ENCODE measurements around the gene CNTFR. TPM values are rescaled to one million over a fixed set of nuclear protein-coding genes. Genes with fewer than 3 reads are reported as not detected.

Gene CNTFR
- total RNA-seq, 1 donor from 2014 or later = 3.1 TPM

DNA sequence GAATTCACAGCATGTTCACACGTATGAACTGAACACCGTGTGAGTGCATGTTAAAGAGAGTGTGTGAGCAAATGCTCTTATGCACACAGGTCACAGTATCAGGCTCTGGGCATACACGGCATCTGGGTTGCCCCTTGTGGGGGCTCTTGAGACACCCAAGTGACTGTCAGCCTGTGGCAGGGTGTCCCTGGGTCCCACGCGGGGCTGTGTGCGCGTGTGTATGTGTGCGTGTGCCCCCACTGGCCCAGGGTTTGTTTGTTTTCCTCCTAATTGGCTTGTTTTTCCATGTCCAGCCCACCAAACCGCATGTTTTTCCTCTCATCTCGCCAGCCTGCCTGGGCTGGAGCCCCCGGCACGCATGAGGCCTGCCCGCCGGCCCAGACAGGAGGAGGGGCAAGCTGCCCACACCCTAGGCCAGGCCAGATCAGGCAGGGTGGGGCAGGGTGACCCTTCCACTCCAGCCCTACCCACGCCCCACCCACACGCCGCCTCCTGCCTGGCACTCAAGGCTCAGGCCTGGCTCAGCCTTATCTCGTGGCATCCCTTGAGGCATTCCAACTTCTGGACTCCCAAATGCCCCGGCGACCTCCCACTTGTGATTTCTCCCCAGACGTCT lies 28.8 kb downstream of the CNTFR start:
- H3K27me3 Mint-ChIP-seq (ENCODE audit: unreplicated experiment) = peaks cover 22% of the 10 kb centered on the region
- no peak overlapping the region for H3K27ac Mint-ChIP-seq (ENCODE audit: unreplicated experiment)
- no peaks in the 10 kb centered on the region for H3K36me3 Mint-ChIP-seq (ENCODE audit: low read depth, unreplicated experiment)
- H3K4me3 Mint-ChIP-seq (ENCODE audit: unreplicated experiment) = no peak overlapping the region
- no peaks in the 10 kb centered on the region for H3K9me3 Mint-ChIP-seq (ENCODE audit: unreplicated experiment)
- DNase-seq (ENCODE audit: low spot score) = no peak
- TF ChIP-seq, protein P1, sequence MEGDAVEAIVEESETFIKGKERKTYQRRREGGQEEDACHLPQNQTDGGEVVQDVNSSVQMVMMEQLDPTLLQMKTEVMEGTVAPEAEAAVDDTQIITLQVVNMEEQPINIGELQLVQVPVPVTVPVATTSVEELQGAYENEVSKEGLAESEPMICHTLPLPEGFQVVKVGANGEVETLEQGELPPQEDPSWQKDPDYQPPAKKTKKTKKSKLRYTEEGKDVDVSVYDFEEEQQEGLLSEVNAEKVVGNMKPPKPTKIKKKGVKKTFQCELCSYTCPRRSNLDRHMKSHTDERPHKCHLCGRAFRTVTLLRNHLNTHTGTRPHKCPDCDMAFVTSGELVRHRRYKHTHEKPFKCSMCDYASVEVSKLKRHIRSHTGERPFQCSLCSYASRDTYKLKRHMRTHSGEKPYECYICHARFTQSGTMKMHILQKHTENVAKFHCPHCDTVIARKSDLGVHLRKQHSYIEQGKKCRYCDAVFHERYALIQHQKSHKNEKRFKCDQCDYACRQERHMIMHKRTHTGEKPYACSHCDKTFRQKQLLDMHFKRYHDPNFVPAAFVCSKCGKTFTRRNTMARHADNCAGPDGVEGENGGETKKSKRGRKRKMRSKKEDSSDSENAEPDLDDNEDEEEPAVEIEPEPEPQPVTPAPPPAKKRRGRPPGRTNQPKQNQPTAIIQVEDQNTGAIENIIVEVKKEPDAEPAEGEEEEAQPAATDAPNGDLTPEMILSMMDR (IDR thresholded peaks at IDR 0.05; ENCODE audit: unreplicated experiment) = no peak
- H3K4me1 Mint-ChIP-seq (ENCODE audit: unreplicated experiment) = peaks cover 40% of the 10 kb centered on the region

DNA sequence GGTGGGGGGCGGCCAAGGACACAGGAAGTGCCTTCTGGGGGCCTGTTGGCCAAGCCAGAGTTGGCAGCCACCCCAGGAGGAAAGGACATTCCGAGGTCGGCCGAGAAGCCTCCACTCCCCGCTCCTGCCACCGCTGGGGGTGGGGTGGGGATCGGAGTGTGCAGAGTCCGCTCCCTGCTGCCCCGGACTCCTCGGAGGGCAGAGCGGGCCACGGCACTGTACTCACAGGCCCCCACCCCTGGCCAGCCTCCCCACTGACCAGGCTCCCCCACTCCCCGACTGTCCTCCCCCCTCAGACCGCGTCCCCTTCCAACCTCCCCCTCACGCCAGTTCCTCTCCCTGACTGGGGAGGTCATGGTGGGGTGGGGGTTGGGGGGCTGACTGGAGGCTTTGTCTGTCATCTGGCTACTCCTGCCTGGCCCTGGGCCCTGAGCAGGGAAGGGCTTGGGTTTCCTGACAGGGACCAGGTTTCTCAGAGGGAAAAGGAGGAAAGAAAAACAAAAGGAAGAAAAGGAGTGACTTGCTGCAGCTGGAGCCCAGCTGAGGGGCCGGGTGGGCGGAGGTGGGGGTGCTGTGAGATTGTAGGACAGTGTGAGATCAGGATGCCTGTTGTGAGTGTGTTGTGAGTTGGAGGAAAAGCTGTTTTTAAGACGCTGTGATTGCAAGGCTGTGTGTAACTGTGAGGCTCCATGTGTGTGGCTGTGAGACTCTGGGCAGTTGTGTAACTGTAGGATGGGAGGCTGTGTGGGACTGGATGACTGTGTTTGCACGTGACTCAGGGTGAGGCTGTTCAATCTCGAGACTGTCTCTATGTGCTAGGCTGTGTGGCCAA lies 29.7 kb downstream of the CNTFR start:
- Mint-ChIP-seq H3K4me3 (ENCODE audit: unreplicated experiment) (peak overlapping the region; percentile 21), H3K9me3 (ENCODE audit: unreplicated experiment) (no peaks in the 10 kb centered on the region), H3K36me3 (ENCODE audit: low read depth, unreplicated experiment) (no peaks in the 10 kb centered on the region), H3K27ac (ENCODE audit: unreplicated experiment) (no peak overlapping the region), H3K4me1 (ENCODE audit: unreplicated experiment) (peaks cover 32% of the 10 kb centered on the region), H3K27me3 (ENCODE audit: unreplicated experiment) (peaks cover 21% of the 10 kb centered on the region)
- TF ChIP-seq, protein P1 (IDR thresholded peaks at IDR 0.05; ENCODE audit: unreplicated experiment) = no peak
- no peak for DNase-seq (ENCODE audit: low spot score)

- no peak for DNase-seq (ENCODE audit: low spot score)
- Mint-ChIP-seq H3K4me3 (ENCODE audit: unreplicated experiment) (no peak overlapping the region), H3K9me3 (ENCODE audit: unreplicated experiment) (no peaks in the 10 kb centered on the region), H3K36me3 (ENCODE audit: low read depth, unreplicated experiment) (no peaks in the 10 kb centered on the region), H3K4me1 (ENCODE audit: unreplicated experiment) (peaks cover 25% of the 10 kb centered on the region), H3K27ac (ENCODE audit: unreplicated experiment) (no peak overlapping the region), H3K27me3 (ENCODE audit: unreplicated experiment) (peaks cover 17% of the 10 kb centered on the region)
- TF ChIP-seq, protein P1 (IDR thresholded peaks at IDR 0.05; ENCODE audit: unreplicated experiment) = no peak
These were observed 30.5 kb downstream of the CNTFR start for GRCh38 chr9:34558919-34559623.

- H3K36me3 Mint-ChIP-seq (ENCODE audit: low read depth, unreplicated experiment) = no peaks in the 10 kb centered on the region
- H3K4me3 Mint-ChIP-seq (ENCODE audit: unreplicated experiment) = no peak overlapping the region
- H3K27ac Mint-ChIP-seq (ENCODE audit: unreplicated experiment) = no peak overlapping the region
- peaks cover 15% of the 10 kb centered on the region for H3K27me3 Mint-ChIP-seq (ENCODE audit: unreplicated experiment)
- no peaks in the 10 kb centered on the region for H3K9me3 Mint-ChIP-seq (ENCODE audit: unreplicated experiment)
- H3K4me1 Mint-ChIP-seq (ENCODE audit: unreplicated experiment) = peaks cover 22% of the 10 kb centered on the region
- TF ChIP-seq, protein P1 (IDR thresholded peaks at IDR 0.05; ENCODE audit: unreplicated experiment) = no peak
- no peak for DNase-seq (ENCODE audit: low spot score)
These were observed 31.2 kb downstream of the CNTFR start for GRCh38 chr9:34558364-34558763.
